HEK293T (cell line): ENCODE results near the gene ALKBH3.

ENCODE experiments used
- CTCF ChIA-PET: fragments of 350-600 bp; formaldehyde crosslinking; extraction: SDS; loops from one replicate; lab custom pipeline; 2021; ENCODE audit warnings: antibody characterized with exemption, inconsistent platforms; lab: Yijun Ruan, JAX
- POLR2A ChIA-PET: fragments of 350-600 bp; formaldehyde crosslinking; extraction: SDS; loops from one replicate; lab custom pipeline; 2020; ENCODE audit warnings: antibody characterized with exemption, inconsistent platforms; lab: Yijun Ruan, JAX
- DNase-seq: peaks from one replicate; pipeline ENCODE4 v3.0.0; 2012; ENCODE audit warnings: mixed read lengths; ENCODE audit errors: extremely low spot score
- ARNT ChIP-seq: fragments of 450-650 bp; IDR thresholded peaks from 2 replicates; pipeline ENCODE4 v1.6.1; 2017; ENCODE audit warnings: mild to moderate bottlenecking
- BHLHE40 ChIP-seq: fragments of 450-650 bp; IDR thresholded peaks from 2 replicates; pipeline ENCODE4 v1.6.1; 2016; ENCODE audit warnings: mild to moderate bottlenecking, moderate library complexity, borderline replicate concordance
- CTBP1 ChIP-seq: fragments of 450-650 bp; IDR thresholded peaks from 2 replicates; pipeline ENCODE4 v1.6.1; 2016; ENCODE audit warnings: borderline replicate concordance
- ELF4 ChIP-seq: fragments of 450-650 bp; IDR thresholded peaks from 2 replicates; pipeline ENCODE4 v1.6.1; 2017; ENCODE audit warnings: antibody characterized with exemption
- FOXA1 ChIP-seq: fragments of 450-650 bp; IDR thresholded peaks from 2 replicates; pipeline ENCODE4 v1.6.1; 2016; ENCODE audit warnings: mild to moderate bottlenecking
- FOXK2 ChIP-seq: fragments of 450-650 bp; IDR thresholded peaks from 2 replicates; pipeline ENCODE4 v1.6.1; 2016; ENCODE audit warnings: mild to moderate bottlenecking
- FOXM1 ChIP-seq: fragments of 450-650 bp; IDR thresholded peaks from 2 replicates; pipeline ENCODE4 v1.6.1; 2017; ENCODE audit warnings: mild to moderate bottlenecking, borderline replicate concordance
- HDGF ChIP-seq: fragments of 450-650 bp; IDR thresholded peaks from 2 replicates; pipeline ENCODE4 v1.6.1; 2017; ENCODE audit warnings: antibody characterized with exemption, borderline replicate concordance
- L3MBTL2 ChIP-seq: fragments of 450-650 bp; conservative IDR thresholded peaks from 2 replicates; pipeline ENCODE4 v1.6.1; 2016; ENCODE audit warnings: mild to moderate bottlenecking
- LEF1 ChIP-seq: fragments of 450-650 bp; IDR thresholded peaks from 2 replicates; pipeline ENCODE4 v1.6.1; 2017; ENCODE audit warnings: mild to moderate bottlenecking, borderline replicate concordance
- NFRKB ChIP-seq: fragments of 450-650 bp; IDR thresholded peaks from 2 replicates; pipeline ENCODE4 v1.6.1; 2016; ENCODE audit warnings: mild to moderate bottlenecking, moderate library complexity
- PKNOX1 ChIP-seq: fragments of 450-650 bp; IDR thresholded peaks from 2 replicates; pipeline ENCODE4 v1.6.1; 2016
- SP1 ChIP-seq: fragments of 450-650 bp; IDR thresholded peaks from 2 replicates; pipeline ENCODE4 v1.6.1; 2017
- SUZ12 ChIP-seq: fragments of 450-650 bp; IDR thresholded peaks from 2 replicates; pipeline ENCODE4 v1.6.1; 2016; ENCODE audit warnings: mild to moderate bottlenecking
- TARDBP ChIP-seq: fragments of 450-650 bp; IDR thresholded peaks from 2 replicates; pipeline ENCODE4 v1.6.1; 2016
- ZNF384 ChIP-seq: fragments of 450-650 bp; IDR thresholded peaks from 2 replicates; pipeline ENCODE4 v1.6.1; 2016

ALKBH3 gene

GRCh38 chr11:43899094-43899493, 18.5 kb downstream of the ALKBH3 start:
- TF ChIP-seq CTBP1 (no peak), PKNOX1 (no peak), ZNF384 (no peak)
- CTCF ChIA-PET = no interaction called here
- no peak for DNase-seq
- POLR2A ChIA-PET = no interaction called here

- ChIA-PET CTCF (no interaction called here), POLR2A (no interaction called here)
- no peak for TF ChIP-seq NFRKB
- TF ChIP-seq SP1 = no peak
- no peak for TF ChIP-seq SUZ12
- no peak for TF ChIP-seq FOXA1
- TF ChIP-seq FOXM1 = no peak
- no peak for DNase-seq
These were observed 20.9 kb downstream of the ALKBH3 start for GRCh38 chr11:43901551-43901950.

GRCh38 chr11:43903078-43903477, 22.4 kb downstream of the ALKBH3 start:
- DNase-seq = no peak
- ChIA-PET CTCF (no interaction called here), POLR2A (no interaction called here)
- no peak for TF ChIP-seq SP1
- no peak for TF ChIP-seq NFRKB
- no peak for TF ChIP-seq LEF1
- TF ChIP-seq FOXM1 = no peak
- no peak for TF ChIP-seq PKNOX1
- no peak for TF ChIP-seq HDGF
- TF ChIP-seq ZNF384 = no peak
- TF ChIP-seq BHLHE40 = no peak

- no peak for TF ChIP-seq L3MBTL2
- no peak for TF ChIP-seq CTBP1
- no peak for TF ChIP-seq FOXM1
- no peak for TF ChIP-seq HDGF
- TF ChIP-seq NFRKB = no peak
- TF ChIP-seq ELF4 = no peak
- no peak for TF ChIP-seq PKNOX1
- no peak for TF ChIP-seq LEF1
- no peak for TF ChIP-seq ARNT
- no peak for TF ChIP-seq TARDBP
- TF ChIP-seq ZNF384 = no peak
- no peak for TF ChIP-seq FOXA1
- TF ChIP-seq SUZ12 = no peak
- TF ChIP-seq FOXK2 = no peak
- ChIA-PET CTCF (no interaction called here), POLR2A (no interaction called here)
- DNase-seq = no peak
These were observed 23.3 kb downstream of the ALKBH3 start for GRCh38 chr11:43903969-43904368.

GRCh38 chr11:43904742-43905535, 24.3 kb downstream of the ALKBH3 start:
- POLR2A ChIA-PET = no interaction called here
- CTCF ChIA-PET = no interaction called here
- TF ChIP-seq FOXA1 (no peak), L3MBTL2 (no peak), SP1 (no peak), PKNOX1 (no peak), FOXM1 (no peak), ELF4 (no peak), FOXK2 (no peak), HDGF (no peak), ARNT (no peak), ZNF384 (no peak), TARDBP (no peak), BHLHE40 (no peak)
- no peak for DNase-seq

GRCh38 chr11:43905813-43906241, 25.2 kb downstream of the ALKBH3 start:
- no peak for TF ChIP-seq SUZ12
- TF ChIP-seq CTBP1 = no peak
- TF ChIP-seq FOXA1 = no peak
- no peak for TF ChIP-seq ARNT
- no peak for TF ChIP-seq FOXM1
- no peak for TF ChIP-seq BHLHE40
- TF ChIP-seq SP1 = no peak
- TF ChIP-seq ELF4 = no peak
- TF ChIP-seq TARDBP = no peak
- no peak for TF ChIP-seq ZNF384
- no peak for TF ChIP-seq L3MBTL2
- no peak for TF ChIP-seq PKNOX1
- no peak for TF ChIP-seq NFRKB
- no peak for TF ChIP-seq HDGF
- no peak for TF ChIP-seq LEF1
- TF ChIP-seq FOXK2 = no peak
- CTCF ChIA-PET = no interaction called here
- POLR2A ChIA-PET = no interaction called here
- DNase-seq = no peak
